GM10266 (cell line): ENCODE measurements around the gene C11orf21.

Source experiments
- DNase-seq: peaks from one replicate; pipeline ENCODE4 v3.0.0; 2012; ENCODE audit errors: extremely low spot score
- CTCF ChIP-seq: IDR thresholded peaks from 2 replicates; pipeline ENCODE4 v1.5.1; 2012; ENCODE audit warnings: mild to moderate bottlenecking, low read depth; ENCODE audit not compliant: control insufficient read depth, insufficient read depth; ENCODE audit errors: missing control alignments

The C11orf21 gene

GRCh38 chr11:2306452-2306823 lies 4.7 kb upstream of the C11orf21 start:
- DNase-seq, result no peak
- no peak for TF ChIP-seq CTCF

GRCh38 chr11:2305788-2306451 lies 4.2 kb upstream of the C11orf21 start:
- no peak for DNase-seq
- no peak for TF ChIP-seq CTCF

- peak; percentile 84 for DNase-seq
- peak; percentile 89 for TF ChIP-seq CTCF
Observed at GRCh38 chr11:2305140-2305778, 3.5 kb upstream of the C11orf21 start.

DNA sequence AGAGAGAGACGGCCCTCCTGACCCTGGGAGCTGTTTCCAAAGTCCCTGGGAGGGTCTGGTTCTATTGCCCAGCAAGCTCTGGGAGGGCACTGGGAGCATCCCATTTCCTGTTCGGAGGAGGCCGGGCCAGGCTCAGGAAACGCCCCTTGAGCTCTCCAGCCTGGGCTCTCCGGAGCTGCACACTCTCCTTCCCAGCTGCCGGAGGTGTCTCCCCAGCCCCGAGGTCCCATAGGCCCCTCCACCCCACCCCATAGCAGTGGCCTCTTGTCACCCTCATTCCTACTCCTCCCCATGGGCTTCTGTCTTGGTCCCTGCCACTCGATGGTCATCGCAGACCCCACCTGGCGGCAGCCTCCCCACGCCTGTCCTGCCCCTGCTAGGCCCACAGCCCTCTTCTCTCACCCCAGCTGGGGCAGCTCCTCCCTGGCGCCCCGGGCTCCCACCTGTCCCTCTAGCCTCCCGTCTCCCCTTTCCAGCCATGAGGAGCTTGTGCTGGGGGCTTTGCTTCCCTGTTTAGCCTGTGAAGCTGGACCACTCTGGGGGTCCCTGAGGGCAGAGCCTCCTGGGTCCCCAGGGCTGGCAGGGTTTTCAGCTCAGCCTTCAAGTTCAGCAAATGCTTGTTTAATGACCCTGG lies 2.9 kb upstream of the C11orf21 start:
- TF ChIP-seq CTCF, result no peak
- no peak for DNase-seq

GRCh38 chr11:2303627-2304505 lies 2.1 kb upstream of the C11orf21 start:
- TF ChIP-seq CTCF, result no peak
- no peak for DNase-seq

DNA sequence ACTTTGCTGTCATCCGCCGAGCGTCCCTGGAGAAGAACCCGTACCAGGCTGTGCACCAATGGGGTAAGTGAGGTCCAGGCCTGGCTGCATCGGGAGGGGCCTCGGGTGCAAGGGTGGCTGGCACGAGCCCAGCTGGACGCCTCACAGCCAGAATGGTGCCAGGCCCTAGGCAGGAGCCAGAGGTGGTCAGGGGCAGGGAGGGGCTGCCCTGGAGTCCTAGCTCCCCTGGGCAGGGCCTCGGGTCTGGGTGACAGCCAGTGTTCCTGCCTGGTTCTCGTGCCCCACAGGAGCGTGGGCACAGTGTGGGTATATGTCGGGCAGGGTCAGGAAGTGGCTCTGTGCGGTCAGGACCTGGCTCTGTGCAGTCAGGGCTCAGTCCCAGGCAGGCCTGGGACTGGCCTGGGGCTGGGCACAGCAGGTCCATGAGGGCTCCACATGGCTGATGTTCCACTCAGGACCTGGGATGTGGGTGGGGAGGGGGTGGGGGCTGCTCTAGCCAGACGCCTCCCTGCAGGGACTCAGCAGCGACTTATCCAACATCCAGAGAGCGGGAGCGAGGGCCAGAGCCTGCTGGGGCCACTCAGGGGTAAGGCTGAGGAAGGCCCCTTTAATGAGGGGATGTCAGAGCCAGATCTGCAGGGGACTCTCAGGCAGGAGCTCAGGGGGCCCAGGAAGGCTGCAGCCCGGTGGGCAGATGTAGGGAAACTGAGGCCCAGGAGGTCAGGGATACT lies 1.3 kb upstream of the C11orf21 start:
- no peak for DNase-seq
- no peak for TF ChIP-seq CTCF
